Stomach (tissue), 9 donors: Measurements from ENCODE around the gene CPVL. TPM values are rescaled to one million over a fixed set of nuclear protein-coding genes. Genes with fewer than 3 reads are reported as not detected.
A peak's percentile ranks its signal among the peaks of the same experiment; 100 is the strongest.

Experiments
- DNase-seq, 2 donors: peaks; one replicate each; pipeline versions ENCODE4 v3.0.0 to v3.0.0-alpha.2; 2013 to 2019
- H3K27ac ChIP-seq, 5 donors: fragments of 200-600 bp in 4 of 5; sonication (generic) in 4 of 5; one replicate each; pipeline ENCODE4 v1.5.1; 2013 to 2019; ENCODE audit warnings: mild to moderate bottlenecking in 1 of 5, moderate library complexity in 1 of 5
- H3K27me3 ChIP-seq, 3 donors: fragments of 200-600 bp; sonication (generic); one replicate each; pipeline ENCODE4 v1.5.1; 2017 to 2019; ENCODE audit warnings: mixed run types in 1 of 3
- H3K36me3 ChIP-seq, 4 donors: fragments of 200-600 bp; sonication (generic); 1 replicate in 3 of 4; 2 replicates in 1 of 4; pipeline ENCODE4 v1.5.1; 2016 to 2019
- H3K4me1 ChIP-seq, 4 donors: fragments of 200-600 bp; sonication (generic); one replicate each; pipeline ENCODE4 v1.5.1; 2016 to 2019
- H3K4me3 ChIP-seq, 4 donors: fragments of 200-600 bp; sonication (generic) in 3 of 4; one replicate each; pipeline ENCODE4 v1.5.1; 2016 to 2019; ENCODE audit warnings: mild to moderate bottlenecking in 1 of 4
- H3K9me3 ChIP-seq, 4 donors: fragments of 200-600 bp; sonication (generic); one replicate each; pipeline ENCODE4 v1.5.1; 2016 to 2019
- CTCF ChIP-seq, 7 experiments: fragments of 450-650 bp in 4 of 7; fragments of 200-600 bp in 3 of 7; sonication (generic) in 3 of 7; IDR thresholded peaks; one replicate each; pipeline ENCODE4 v1.5.1; 2016 to 2019; ENCODE audit warnings: antibody characterized with exemption in 7 of 7, control low read depth in 2 of 7, mild to moderate bottlenecking in 1 of 7
- EP300 ChIP-seq: sonication (generic); formaldehyde crosslinking; IDR thresholded peaks from one replicate; pipeline ENCODE4 v1.6.1; 2017; ENCODE audit warnings: antibody characterized with exemption
- POLR2A ChIP-seq, 4 donors: fragments of 450-650 bp; IDR thresholded peaks; one replicate each; pipeline ENCODE4 v1.6.1; 2016; ENCODE audit warnings: antibody characterized with exemption in 4 of 4, control low read depth in 2 of 4, mild to moderate bottlenecking in 1 of 4, moderate library complexity in 1 of 4
- POLR2AphosphoS5 ChIP-seq, 3 donors: sonication (generic); formaldehyde crosslinking; IDR thresholded peaks; one replicate each; pipeline ENCODE4 v1.6.1; 2016; ENCODE audit warnings: antibody characterized with exemption in 3 of 3
- WGBS, 5 donors: extraction: QIAGEN DNeasy Blood & Tissue Kit in 3 of 5; methylation state at CpG; one replicate each; pipeline versions ENCODE4 v1.1.5 to v1.1.7; 2013 to 2018; 5-methylcytosine and 5-hydroxymethylcytosine counted together
- intact Hi-C: fragments of 100-400 bp; cut with DNase I; formaldehyde crosslinking; loops from one replicate; pipeline ENCODE4 v1.15.1; 2023; ENCODE audit warnings: low total_unique reads
- polyA plus RNA-seq, 3 donors: library from polyadenylated mRNA; stranded (reverse); fragments of 200-250 nt; gene quantifications; one replicate each; pipeline ENCODE4 v1.2.3, GENCODE V29; 2013
- total RNA-seq, 5 donors: library from RNA; depleted of rRNA; stranded (reverse); fragments of >200 nt; gene quantifications; one replicate each; pipeline versions ENCODE4 v1.1.0 to v1.2.3, GENCODE V29; 2014 to 2016
- donor health status: healthy with polysubstance abuse.
- donor health status: Bipolar disorder and iron deficiency.
- donor health status: healthy.

CPVL gene
- total and polyA plus RNA-seq, 8 donors: 4.1 to 24.3 (median 17.5) TPM; not detected in 3

GRCh38 chr7:29102558-29103151 lies 43.7 kb downstream of the CPVL start:
- no peak for TF ChIP-seq POLR2A (IDR thresholded peaks at IDR 0.05)
- peak in 5 of 7 experiments; percentile 52 to 73 (median 66) for TF ChIP-seq CTCF (IDR thresholded peaks at IDR 0.05)
- peak in 1 of 3 donors; percentile 35 for TF ChIP-seq POLR2AphosphoS5 (IDR thresholded peaks at IDR 0.05)
- TF ChIP-seq EP300: no peak

GRCh38 chr7:29100924-29101323 lies 45.4 kb downstream of the CPVL start:
- TF ChIP-seq POLR2AphosphoS5 (IDR thresholded peaks at IDR 0.05): no peak
- no peak for TF ChIP-seq CTCF (IDR thresholded peaks at IDR 0.05)
- TF ChIP-seq POLR2A (IDR thresholded peaks at IDR 0.05): no peak
- TF ChIP-seq EP300: no peak
- no peaks in the 10 kb centered on the region for H3K27me3 ChIP-seq
- H3K36me3 ChIP-seq: no peaks in the 10 kb centered on the region
- peaks cover 0 to 17% (median 4%) of the 10 kb centered on the region in 4 donors for H3K4me1 ChIP-seq
- 75 to 89% (median 81%) methylated on average over 1 of the region's 1 CpG for WGBS, 5 donors
- H3K4me3 ChIP-seq: no peak overlapping the region
- intact Hi-C loops: no loop called here
- H3K27ac ChIP-seq: no peak overlapping the region
- DNase-seq: no peak
- no peaks in the 10 kb centered on the region for H3K9me3 ChIP-seq

More at GRCh38 chr7:29102558-29103151, 43.7 kb downstream of the CPVL start:
- Histone ChIP-seq H3K9me3 (no peaks in the 10 kb centered on the region), H3K27me3 (no peaks in the 10 kb centered on the region), H3K4me3 (no peak overlapping the region), H3K36me3 (no peaks in the 10 kb centered on the region), H3K4me1 (peaks cover 0 to 17% (median 4%) of the 10 kb centered on the region in 4 donors), H3K27ac (no peak overlapping the region)
- intact Hi-C loops: no loop called here
- 1 to 6% (median 3%) methylated on average over 7 of the region's 7 CpGs for WGBS, 5 donors
- DNase-seq: peak; percentile 67 to 88

- Histone ChIP-seq H3K36me3 (no peaks in the 10 kb centered on the region), H3K4me3 (no peak overlapping the region), H3K4me1 (peaks cover 0 to 17% (median 5%) of the 10 kb centered on the region in 4 donors), H3K27ac (peak overlapping the region in 1 of 5 donors; percentile 26), H3K9me3 (no peaks in the 10 kb centered on the region), H3K27me3 (no peaks in the 10 kb centered on the region)
- TF ChIP-seq POLR2A (IDR thresholded peaks at IDR 0.05): no peak
- no peak for TF ChIP-seq CTCF (IDR thresholded peaks at IDR 0.05)
- no peak for TF ChIP-seq EP300
- no peak for TF ChIP-seq POLR2AphosphoS5 (IDR thresholded peaks at IDR 0.05)
- intact Hi-C loops: no loop called here
- WGBS, 5 donors: 76 to 81% (median 80%) methylated on average over 5 of the region's 5 CpGs
- DNase-seq: no peak
Observed at GRCh38 chr7:29099896-29100847, 46.2 kb downstream of the CPVL start.

- WGBS, 5 donors: 91 to 94% (median 93%) methylated on average over 5 of the region's 5 CpGs
- TF ChIP-seq POLR2AphosphoS5 (IDR thresholded peaks at IDR 0.05) (no peak), CTCF (IDR thresholded peaks at IDR 0.05) (no peak), EP300 (no peak), POLR2A (IDR thresholded peaks at IDR 0.05) (no peak)
- H3K9me3 ChIP-seq: no peaks in the 10 kb centered on the region
- H3K27ac ChIP-seq: no peak overlapping the region
- intact Hi-C loops: no loop called here
- H3K36me3 ChIP-seq: no peaks in the 10 kb centered on the region
- H3K4me3 ChIP-seq: no peak overlapping the region
- DNase-seq: no peak
- peaks cover under 1 to 17% (median 7%) of the 10 kb centered on the region in 4 donors for H3K4me1 ChIP-seq
- no peaks in the 10 kb centered on the region for H3K27me3 ChIP-seq
Observed at GRCh38 chr7:29096446-29096730, 49.9 kb downstream of the CPVL start.
